Fibroblast of upper back skin (primary cell): ENCODE data around the gene RNF4.
"Not testable (repeated sequence)": the region's sequence is repeated elsewhere in the genome, so short reads cannot be mapped to it uniquely, and the experiment has no call there.

ENCODE experiments used
- DNase-seq: peaks from one replicate; pipeline ENCODE4 v3.0.0-alpha.2; 2013

The RNF4 gene

GRCh38 chr4:2492970-2493369, 24.1 kb downstream of the RNF4 start:
- no peak for DNase-seq

- DNase-seq = no peak
These were observed 26.1 kb downstream of the RNF4 start for GRCh38 chr4:2494992-2495391.

- no peak for DNase-seq
These were observed 28.4 kb downstream of the RNF4 start for GRCh38 chr4:2497324-2497723.

- no peak for DNase-seq
These were observed 29.0 kb downstream of the RNF4 start for GRCh38 chr4:2497931-2498330.

- DNase-seq = no peak
These were observed 31.6 kb downstream of the RNF4 start for GRCh38 chr4:2500547-2500946.

GRCh38 chr4:2501034-2501594, 32.2 kb downstream of the RNF4 start:
- no peak for DNase-seq

- DNase-seq = no peak
These were observed 34.9 kb downstream of the RNF4 start for GRCh38 chr4:2503809-2504208.

- DNase-seq = no peak
These were observed 38.4 kb downstream of the RNF4 start for GRCh38 chr4:2507259-2507658.

GRCh38 chr4:2507855-2508254, 38.9 kb downstream of the RNF4 start:
- DNase-seq = no peak

GRCh38 chr4:2510351-2511259, 41.7 kb downstream of the RNF4 start:
- no peak for DNase-seq

GRCh38 chr4:2511645-2512131, 42.8 kb downstream of the RNF4 start:
- no peak for DNase-seq

GRCh38 chr4:2512396-2513135, 43.7 kb downstream of the RNF4 start:
- no peak for DNase-seq

- not testable (repeated sequence) for DNase-seq
These were observed 45.3 kb downstream of the RNF4 start for GRCh38 chr4:2514193-2514592.

- DNase-seq = not testable (repeated sequence)
These were observed 46.0 kb downstream of the RNF4 start for GRCh38 chr4:2514944-2515343.

- no peak for DNase-seq
These were observed 47.1 kb downstream of the RNF4 start for GRCh38 chr4:2515830-2516550.

- no peak for DNase-seq
These were observed 47.7 kb downstream of the RNF4 start for GRCh38 chr4:2516635-2517034.

- DNase-seq = no peak
These were observed 57.7 kb downstream of the RNF4 start for GRCh38 chr4:2526559-2526958.

- no peak for DNase-seq
These were observed 66.0 kb downstream of the RNF4 start for GRCh38 chr4:2534904-2535375.

- peak; percentile 30 for DNase-seq
These were observed 66.7 kb downstream of the RNF4 start for GRCh38 chr4:2535376-2536192.

GRCh38 chr4:2536193-2537010, 67.5 kb downstream of the RNF4 start, which contains the start of gene FAM193A:
Gene FAM193A, plus strand, starts transcription at chr4:2536647. Its CDS starts 269 bp downstream, at chr4:2536916.
- peak; percentile 100 for DNase-seq
